Prostate gland (tissue), 2 donors: Measurements from ENCODE around the gene PCDH9. TPM values are rescaled to one million over a fixed set of nuclear protein-coding genes. Genes with fewer than 3 reads are reported as not detected.

Experiments
- DNase-seq: peaks from one replicate; pipeline ENCODE4 v3.0.0-alpha.2; 2019; ENCODE audit warnings: low spot score
- H3K27ac ChIP-seq, 2 donors: fragments of 200-600 bp; sonication (generic); 2 replicates each; pipeline ENCODE4 v1.5.1; 2017 to 2019
- H3K27me3 ChIP-seq: fragments of 200-600 bp; sonication (generic); replicated peaks from 2 replicates; pipeline ENCODE4 v1.5.1; 2019; ENCODE audit not compliant: insufficient read depth
- H3K36me3 ChIP-seq, 2 donors: fragments of 200-600 bp; sonication (generic); 1 replicate in 1 of 2; 2 replicates in 1 of 2; pipeline versions ENCODE4 v1.5.1 to v1.8.1; 2017 to 2019
- H3K4me1 ChIP-seq: fragments of 200-600 bp; sonication (generic); replicated peaks from 2 replicates; pipeline ENCODE4 v1.5.1; 2019
- H3K4me3 ChIP-seq, 2 donors: fragments of 200-600 bp; sonication (generic); 2 replicates each; pipeline ENCODE4 v1.5.1; 2017 to 2019
- H3K9me3 ChIP-seq: fragments of 200-600 bp; sonication (generic); 2 replicates; pipeline ENCODE4 v1.5.1; 2017
- POLR2A ChIP-seq: fragments of 450-650 bp; IDR thresholded peaks from one replicate; pipeline ENCODE4 v1.6.1; 2016; ENCODE audit warnings: antibody characterized with exemption, mild to moderate bottlenecking
- POLR2AphosphoS5 ChIP-seq: sonication (generic); formaldehyde crosslinking; IDR thresholded peaks from one replicate; pipeline ENCODE4 v1.6.1; 2017; ENCODE audit warnings: antibody characterized with exemption
- WGBS: methylation state at CpG from one replicate; pipeline ENCODE4 v1.1.5; 2018; 5-methylcytosine and 5-hydroxymethylcytosine counted together
- intact Hi-C: fragments of 100-400 bp; cut with DNase I; formaldehyde crosslinking; loops from one replicate; pipeline ENCODE4 v1.14.2; 2022
- total RNA-seq, 2 donors: library from RNA; depleted of rRNA; stranded (reverse); fragments of >200 nt; gene quantifications; one replicate each; pipeline ENCODE4 v1.1.0, GENCODE V29; 2016
- TF ChIP-seq, protein P1 (sequence below), 4 experiments: fragments of 200-600 bp in 2 of 4; fragments of 450-650 bp in 2 of 4; sonication (generic) in 2 of 4; IDR thresholded peaks; 1 replicate in 3 of 4; 2 replicates in 1 of 4; pipeline ENCODE4 v1.5.1; 2016 to 2019; ENCODE audit warnings: antibody characterized with exemption in 4 of 4, mild to moderate bottlenecking in 2 of 4, moderate library complexity in 2 of 4

The PCDH9 gene
- total RNA-seq, 2 donors from 2014 or later, result 1.8 to 5.5 TPM

GRCh38 chr13:67230404-67231288 lies 510 bp upstream of the PCDH9 start:
- peak; percentile 92 for DNase-seq
- no peaks in the 10 kb centered on the region for H3K36me3 ChIP-seq
- TF ChIP-seq POLR2AphosphoS5, result peak; percentile 52
- TF ChIP-seq, protein P1, sequence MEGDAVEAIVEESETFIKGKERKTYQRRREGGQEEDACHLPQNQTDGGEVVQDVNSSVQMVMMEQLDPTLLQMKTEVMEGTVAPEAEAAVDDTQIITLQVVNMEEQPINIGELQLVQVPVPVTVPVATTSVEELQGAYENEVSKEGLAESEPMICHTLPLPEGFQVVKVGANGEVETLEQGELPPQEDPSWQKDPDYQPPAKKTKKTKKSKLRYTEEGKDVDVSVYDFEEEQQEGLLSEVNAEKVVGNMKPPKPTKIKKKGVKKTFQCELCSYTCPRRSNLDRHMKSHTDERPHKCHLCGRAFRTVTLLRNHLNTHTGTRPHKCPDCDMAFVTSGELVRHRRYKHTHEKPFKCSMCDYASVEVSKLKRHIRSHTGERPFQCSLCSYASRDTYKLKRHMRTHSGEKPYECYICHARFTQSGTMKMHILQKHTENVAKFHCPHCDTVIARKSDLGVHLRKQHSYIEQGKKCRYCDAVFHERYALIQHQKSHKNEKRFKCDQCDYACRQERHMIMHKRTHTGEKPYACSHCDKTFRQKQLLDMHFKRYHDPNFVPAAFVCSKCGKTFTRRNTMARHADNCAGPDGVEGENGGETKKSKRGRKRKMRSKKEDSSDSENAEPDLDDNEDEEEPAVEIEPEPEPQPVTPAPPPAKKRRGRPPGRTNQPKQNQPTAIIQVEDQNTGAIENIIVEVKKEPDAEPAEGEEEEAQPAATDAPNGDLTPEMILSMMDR (IDR thresholded peaks at IDR 0.05), result peak in 1 of 4 experiments; percentile 18
- no peak for TF ChIP-seq POLR2A
- intact Hi-C loops, result no loop called here
- no peaks in the 10 kb centered on the region for H3K9me3 ChIP-seq
- H3K27me3 ChIP-seq, result no peaks in the 10 kb centered on the region
- H3K27ac ChIP-seq, result peak overlapping the region; percentile 76 to 79
- H3K4me1 ChIP-seq, result no peaks in the 10 kb centered on the region
- WGBS, result under 1% methylated on average over 50 of the region's 86 CpGs
- peak overlapping the region; percentile 64 to 67 for H3K4me3 ChIP-seq

- WGBS, result 16% methylated on average over 6 of the region's 6 CpGs
- H3K9me3 ChIP-seq, result no peaks in the 10 kb centered on the region
- DNase-seq, result no peak
- H3K4me3 ChIP-seq, result peak overlapping the region; percentile 64 to 67
- TF ChIP-seq POLR2AphosphoS5, result no peak
- TF ChIP-seq POLR2A, result no peak
- TF ChIP-seq, protein P1 (IDR thresholded peaks at IDR 0.05), result no peak
- intact Hi-C loops, result loop anchor here (10.0 kb wide), 2 partner anchors 1304 to 1574 kb away; no protein-coding TSS in a partner anchor
- no peaks in the 10 kb centered on the region for H3K4me1 ChIP-seq
- no peaks in the 10 kb centered on the region for H3K36me3 ChIP-seq
- no peaks in the 10 kb centered on the region for H3K27me3 ChIP-seq
- no peak overlapping the region for H3K27ac ChIP-seq
These were observed 1.2 kb downstream of the PCDH9 start for GRCh38 chr13:67228916-67229315.

GRCh38 chr13:67228031-67228430 lies 2.1 kb downstream of the PCDH9 start:
- whole genome bisulfite sequencing, result 93% methylated on average over 3 of the region's 3 CpGs
- Histone ChIP-seq H3K9me3 (no peaks in the 10 kb centered on the region), H3K27ac (no peak overlapping the region), H3K4me1 (no peaks in the 10 kb centered on the region), H3K4me3 (no peak overlapping the region), H3K36me3 (no peaks in the 10 kb centered on the region), H3K27me3 (no peaks in the 10 kb centered on the region)
- no peak for DNase-seq
- intact Hi-C loops, result loop anchor here (10.0 kb wide), 2 partner anchors 1303 to 1573 kb away; no protein-coding TSS in a partner anchor
- TF ChIP-seq POLR2A (no peak), POLR2AphosphoS5 (no peak)
- TF ChIP-seq, protein P1 (IDR thresholded peaks at IDR 0.05), result no peak

DNA sequence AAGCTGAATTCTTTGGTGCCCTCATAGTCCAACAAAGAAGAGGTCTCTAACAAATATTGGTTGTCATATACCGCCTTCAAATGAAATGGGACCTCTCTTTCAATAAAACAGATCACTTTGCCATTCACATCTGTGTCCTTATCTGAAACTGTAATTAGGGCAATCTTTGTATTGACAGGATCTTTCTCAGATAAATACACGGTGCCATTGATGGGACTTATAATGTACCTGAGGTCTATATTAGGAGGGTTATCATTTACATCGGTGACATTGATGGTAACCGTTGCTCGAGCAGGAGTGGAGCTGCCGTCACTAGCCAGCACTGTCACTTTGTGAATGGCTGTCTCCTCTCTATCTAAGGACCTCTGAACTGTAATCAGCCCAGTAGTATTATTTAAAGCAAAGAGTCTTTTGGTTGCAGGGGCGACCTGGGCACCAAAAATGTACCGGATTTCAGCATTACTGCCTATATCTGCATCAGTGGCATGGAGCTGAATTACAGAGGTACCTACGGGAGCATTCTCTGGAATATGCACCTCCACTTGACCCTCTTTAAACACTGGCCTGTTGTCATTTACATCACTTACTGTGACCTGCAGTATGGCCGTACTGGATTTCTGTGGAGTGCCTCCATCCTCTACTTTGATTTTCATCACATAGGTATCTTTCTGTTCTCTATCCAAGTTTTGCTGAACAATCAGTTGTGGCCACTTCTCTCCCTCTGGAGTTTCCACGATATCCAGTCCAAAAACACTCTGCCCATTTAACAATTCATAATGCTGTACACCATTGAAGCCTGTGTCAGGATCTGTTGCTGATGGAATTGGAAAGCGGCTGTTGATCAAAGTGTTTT lies 2.8 kb downstream of the PCDH9 start:
- intact Hi-C loops, result loop anchor here (10.0 kb wide), 2 partner anchors 1303 to 1573 kb away; no protein-coding TSS in a partner anchor
- 91% methylated on average over 12 of the region's 12 CpGs for WGBS
- TF ChIP-seq, protein P1 (IDR thresholded peaks at IDR 0.05), result no peak
- TF ChIP-seq POLR2A (no peak), POLR2AphosphoS5 (no peak)
- no peak for DNase-seq
- Histone ChIP-seq H3K4me1 (no peaks in the 10 kb centered on the region), H3K27ac (no peak overlapping the region), H3K36me3 (no peaks in the 10 kb centered on the region), H3K9me3 (no peaks in the 10 kb centered on the region), H3K27me3 (no peaks in the 10 kb centered on the region), H3K4me3 (no peak overlapping the region)
